Chondrocyte (in vitro differentiated cells): ENCODE results near the gene CHCHD3. TPM values are rescaled to one million over a fixed set of nuclear protein-coding genes. Genes with fewer than 3 reads are reported as not detected.
"Not testable (repeated sequence)": the region's sequence is repeated elsewhere in the genome, so short reads cannot be mapped to it uniquely, and the experiment has no call there.

Experiments used
- DNase-seq: peaks from one replicate; pipeline ENCODE4 v3.0.0; 2021; ENCODE audit warnings: mixed read lengths, low spot score
- H3K27ac Mint-ChIP-seq: one replicate; pipeline ENCODE4 v1.8.0; 2021; ENCODE audit warnings: mild to moderate bottlenecking, moderate library complexity, mixed read lengths; ENCODE audit not compliant: unreplicated experiment
- H3K27me3 Mint-ChIP-seq: 2 replicates; pipeline ENCODE4 v1.8.0; 2021; ENCODE audit warnings: low read depth, mixed read lengths
- H3K36me3 Mint-ChIP-seq: 2 replicates; pipeline ENCODE4 v1.8.0; 2021; ENCODE audit warnings: low read depth, mixed read lengths
- H3K4me1 Mint-ChIP-seq: 2 replicates; pipeline ENCODE4 v1.8.0; 2021; ENCODE audit warnings: low read depth, mild to moderate bottlenecking, mixed read lengths
- H3K4me3 Mint-ChIP-seq: one replicate; pipeline ENCODE4 v1.8.0; 2021; ENCODE audit warnings: mild to moderate bottlenecking, moderate library complexity, mixed read lengths; ENCODE audit not compliant: unreplicated experiment
- H3K9me3 Mint-ChIP-seq: 2 replicates; pipeline ENCODE4 v1.8.0; 2021; ENCODE audit warnings: low read depth, mixed read lengths
- total RNA-seq: library from RNA; stranded (reverse); gene quantifications from 3 replicates; pipeline ENCODE4 v1.2.1, GENCODE V29; 2021
- TF ChIP-seq, protein P1 (sequence below): fragments of 200-600 bp; sonication (generic); IDR thresholded peaks from 2 replicates; pipeline ENCODE4 v1.5.0; 2021; ENCODE audit warnings: antibody characterized with exemption, mild to moderate bottlenecking, moderate library complexity

CHCHD3 gene
- total RNA-seq, 1 donor from 2014 or later = 42.6 TPM

DNA sequence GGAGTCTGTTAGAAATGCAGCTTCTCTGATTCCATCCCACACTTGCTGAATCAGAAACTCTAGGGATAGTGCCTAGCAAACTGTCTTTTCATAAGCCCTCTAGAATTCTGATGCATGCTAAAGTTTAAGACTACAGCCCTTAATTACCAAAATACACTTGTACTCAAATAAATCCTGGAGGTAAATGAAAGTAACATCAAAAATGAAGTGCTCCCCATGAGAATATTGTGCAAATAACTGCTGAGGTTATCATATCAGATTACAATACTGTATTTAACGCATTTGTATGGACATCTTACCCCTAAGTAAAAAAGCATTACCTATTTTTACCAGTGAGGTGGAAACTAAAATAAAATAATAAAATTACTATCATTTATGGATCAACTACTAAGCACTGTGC lies 104.7 kb downstream of the CHCHD3 start:
- no peak overlapping the region for H3K4me3 Mint-ChIP-seq
- TF ChIP-seq, protein P1, sequence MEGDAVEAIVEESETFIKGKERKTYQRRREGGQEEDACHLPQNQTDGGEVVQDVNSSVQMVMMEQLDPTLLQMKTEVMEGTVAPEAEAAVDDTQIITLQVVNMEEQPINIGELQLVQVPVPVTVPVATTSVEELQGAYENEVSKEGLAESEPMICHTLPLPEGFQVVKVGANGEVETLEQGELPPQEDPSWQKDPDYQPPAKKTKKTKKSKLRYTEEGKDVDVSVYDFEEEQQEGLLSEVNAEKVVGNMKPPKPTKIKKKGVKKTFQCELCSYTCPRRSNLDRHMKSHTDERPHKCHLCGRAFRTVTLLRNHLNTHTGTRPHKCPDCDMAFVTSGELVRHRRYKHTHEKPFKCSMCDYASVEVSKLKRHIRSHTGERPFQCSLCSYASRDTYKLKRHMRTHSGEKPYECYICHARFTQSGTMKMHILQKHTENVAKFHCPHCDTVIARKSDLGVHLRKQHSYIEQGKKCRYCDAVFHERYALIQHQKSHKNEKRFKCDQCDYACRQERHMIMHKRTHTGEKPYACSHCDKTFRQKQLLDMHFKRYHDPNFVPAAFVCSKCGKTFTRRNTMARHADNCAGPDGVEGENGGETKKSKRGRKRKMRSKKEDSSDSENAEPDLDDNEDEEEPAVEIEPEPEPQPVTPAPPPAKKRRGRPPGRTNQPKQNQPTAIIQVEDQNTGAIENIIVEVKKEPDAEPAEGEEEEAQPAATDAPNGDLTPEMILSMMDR = no peak
- no peaks in the 10 kb centered on the region for H3K27me3 Mint-ChIP-seq
- peaks cover 8% of the 10 kb centered on the region for H3K36me3 Mint-ChIP-seq
- no peak for DNase-seq
- no peaks in the 10 kb centered on the region for H3K9me3 Mint-ChIP-seq
- peaks cover 16% of the 10 kb centered on the region for H3K4me1 Mint-ChIP-seq
- no peak overlapping the region for H3K27ac Mint-ChIP-seq

- Mint-ChIP-seq H3K9me3 (no peaks in the 10 kb centered on the region), H3K27me3 (no peaks in the 10 kb centered on the region), H3K4me3 (no peak overlapping the region), H3K4me1 (peaks cover 7% of the 10 kb centered on the region), H3K36me3 (peaks cover 8% of the 10 kb centered on the region), H3K27ac (no peak overlapping the region)
- TF ChIP-seq, protein P1 = no peak
- no peak for DNase-seq
Observed at GRCh38 chr7:132972745-132973144, 109.1 kb downstream of the CHCHD3 start.

- Mint-ChIP-seq H3K27me3 (no peaks in the 10 kb centered on the region), H3K27ac (no peak overlapping the region), H3K4me3 (no peak overlapping the region), H3K36me3 (peaks cover 8% of the 10 kb centered on the region), H3K9me3 (no peaks in the 10 kb centered on the region), H3K4me1 (peaks cover 6% of the 10 kb centered on the region)
- TF ChIP-seq, protein P1 = no peak
- DNase-seq = no peak
Observed at GRCh38 chr7:132970257-132970656, 111.6 kb downstream of the CHCHD3 start.

- TF ChIP-seq, protein P1 = no peak
- Mint-ChIP-seq H3K4me3 (no peak overlapping the region), H3K9me3 (no peaks in the 10 kb centered on the region)
Observed at GRCh38 chr7:132969520-132969919, 112.4 kb downstream of the CHCHD3 start.

DNA sequence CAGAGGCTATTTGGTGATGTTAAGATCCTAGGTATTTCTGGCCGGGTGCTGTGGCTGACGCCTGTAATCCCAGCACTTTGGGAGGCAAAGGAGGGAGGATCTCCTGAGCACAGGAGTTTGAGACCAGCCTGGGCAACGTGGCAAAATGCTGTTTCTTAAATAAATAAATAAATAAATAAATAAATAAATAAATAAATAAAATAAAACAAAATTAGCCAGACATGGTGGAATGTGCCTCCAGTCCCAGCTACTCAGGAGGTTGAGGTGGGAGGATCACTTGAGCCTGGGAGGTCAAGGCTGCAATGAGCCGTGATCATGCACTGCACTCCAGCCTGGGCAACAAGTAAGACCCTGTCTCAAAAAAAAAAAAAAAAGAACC lies 114.4 kb downstream of the CHCHD3 start:
- not testable (repeated sequence) for H3K27ac Mint-ChIP-seq, H3K9me3 Mint-ChIP-seq, H3K27me3 Mint-ChIP-seq

More at GRCh38 chr7:132969520-132969919, 112.4 kb downstream of the CHCHD3 start:
- DNase-seq = no peak
- H3K36me3 Mint-ChIP-seq = peaks cover 8% of the 10 kb centered on the region
- H3K27me3 Mint-ChIP-seq = no peaks in the 10 kb centered on the region
- H3K27ac Mint-ChIP-seq = no peak overlapping the region
- H3K4me1 Mint-ChIP-seq = peaks cover 6% of the 10 kb centered on the region

GRCh38 chr7:132966754-132967469 lies 115.0 kb downstream of the CHCHD3 start:
- Mint-ChIP-seq H3K27me3 (no peaks in the 10 kb centered on the region), H3K9me3 (no peaks in the 10 kb centered on the region), H3K4me3 (no peak overlapping the region), H3K36me3 (no peaks in the 10 kb centered on the region), H3K27ac (no peak overlapping the region), H3K4me1 (peaks cover 6% of the 10 kb centered on the region)
- TF ChIP-seq, protein P1 = no peak
- DNase-seq = no peak

More for the DNA sequence above, 114.4 kb downstream of the CHCHD3 start:
- DNase-seq, H3K4me1 Mint-ChIP-seq, H3K36me3 Mint-ChIP-seq, H3K4me3 Mint-ChIP-seq: not testable (repeated sequence)
